ENCODE measurements around the gene OR8J1. TPM values are rescaled to one million over a fixed set of nuclear protein-coding genes. Genes with fewer than 3 reads are reported as not detected.
"Not testable (repeated sequence)": the region's sequence is repeated elsewhere in the genome, so short reads cannot be mapped to it uniquely, and the experiment has no call there.

The OR8J1 gene
- not detected for total RNA-seq

DNA sequence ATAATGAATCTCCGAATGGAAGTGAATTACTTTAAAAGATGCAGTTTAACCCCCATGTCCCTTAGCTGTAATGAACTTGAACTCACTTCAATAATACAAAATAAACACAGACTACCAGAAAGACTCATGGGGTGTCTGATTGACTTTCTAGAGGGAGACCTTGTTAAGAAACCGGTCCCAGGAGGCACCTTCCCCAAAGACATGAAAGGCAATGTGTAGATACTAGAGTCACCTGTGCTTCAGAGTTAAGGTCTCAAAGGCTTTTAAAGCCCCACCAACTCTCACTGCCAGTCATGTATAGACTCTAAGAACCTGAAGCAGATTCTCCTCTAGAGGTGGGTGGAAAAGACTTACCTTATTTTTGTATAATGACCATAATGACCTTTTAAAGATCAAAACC lies at the start of gene OR8J1:
OR8J1 (plus strand) TSS at position 301 of the 400 bp plus-strand sequence. CDS start 5,956 bp downstream, outside the sequence.
- no peak within 1 kb of the TSS for H3K4me3 ChIP-seq (ENCODE audit: low read length)
- no peaks in the 10 kb centered on the region for H3K9me3 ChIP-seq (ENCODE audit: low read depth, low read length)
- no peaks in the 10 kb centered on the region for H3K27me3 ChIP-seq (ENCODE audit: insufficient read depth, low read length)
- no peaks in the 10 kb centered on the region for H3K4me1 ChIP-seq (ENCODE audit: insufficient read depth, low read length)

- Histone ChIP-seq H3K9me3 (ENCODE audit: low read depth, low read length) (peaks cover 20% of the 10 kb centered on the region), H3K27me3 (ENCODE audit: insufficient read depth, low read length) (no peaks in the 10 kb centered on the region), H3K4me1 (ENCODE audit: insufficient read depth, low read length) (no peaks in the 10 kb centered on the region), H3K4me3 (ENCODE audit: low read length) (no peak overlapping the region)
Observed at GRCh38 chr11:56307836-56308235, 46.3 kb upstream of the OR8J1 start.

GRCh38 chr11:56314844-56315243 lies 39.2 kb upstream of the OR8J1 start, which contains the start of gene OR8K3:
OR8K3 (plus strand) TSS chr11:56315144; CDS start chr11:56318307, 3,163 bp downstream.
- no peaks in the 10 kb centered on the region for H3K27me3 ChIP-seq (ENCODE audit: insufficient read depth, low read length)
- no peaks in the 10 kb centered on the region for H3K4me1 ChIP-seq (ENCODE audit: insufficient read depth, low read length)
- no peak within 1 kb of the TSS for H3K4me3 ChIP-seq (ENCODE audit: low read length)
- H3K9me3 ChIP-seq (ENCODE audit: low read depth, low read length), result peaks cover 6% of the 10 kb centered on the region

- no peaks in the 10 kb centered on the region for H3K27me3 ChIP-seq (ENCODE audit: insufficient read depth, low read length)
- H3K9me3 ChIP-seq (ENCODE audit: low read depth, low read length), result no peaks in the 10 kb centered on the region
- H3K4me1 ChIP-seq (ENCODE audit: insufficient read depth, low read length), result no peaks in the 10 kb centered on the region
- H3K4me3 ChIP-seq (ENCODE audit: low read length), result no peak overlapping the region
Observed at GRCh38 chr11:56331861-56332491, 22.1 kb upstream of the OR8J1 start.

- H3K4me3 ChIP-seq (ENCODE audit: low read length), result no peak overlapping the region
- H3K9me3 ChIP-seq (ENCODE audit: low read depth, low read length), result no peaks in the 10 kb centered on the region
- no peaks in the 10 kb centered on the region for H3K4me1 ChIP-seq (ENCODE audit: insufficient read depth, low read length)
- no peaks in the 10 kb centered on the region for H3K27me3 ChIP-seq (ENCODE audit: insufficient read depth, low read length)
Observed at GRCh38 chr11:56333156-56333555, 20.9 kb upstream of the OR8J1 start.

GRCh38 chr11:56340289-56340688 lies 13.8 kb upstream of the OR8J1 start:
- Histone ChIP-seq H3K27me3 (ENCODE audit: insufficient read depth, low read length) (no peaks in the 10 kb centered on the region), H3K9me3 (ENCODE audit: low read depth, low read length) (peaks cover 32% of the 10 kb centered on the region), H3K4me1 (ENCODE audit: insufficient read depth, low read length) (no peaks in the 10 kb centered on the region), H3K4me3 (ENCODE audit: low read length) (no peak overlapping the region)

- peaks cover 14% of the 10 kb centered on the region for H3K9me3 ChIP-seq (ENCODE audit: low read depth, low read length)
- H3K4me3 ChIP-seq (ENCODE audit: low read length), result no peak within 1 kb of the TSS
- H3K27me3 ChIP-seq (ENCODE audit: insufficient read depth, low read length), result no peaks in the 10 kb centered on the region
- no peaks in the 10 kb centered on the region for H3K4me1 ChIP-seq (ENCODE audit: insufficient read depth, low read length)
Observed at GRCh38 chr11:56345739-56346138, 8.4 kb upstream of the OR8J1 start, which contains the start of gene OR8K1. OR8K1 (plus strand) TSS chr11:56346039; CDS start chr11:56346039, 0 bp downstream.

DNA sequence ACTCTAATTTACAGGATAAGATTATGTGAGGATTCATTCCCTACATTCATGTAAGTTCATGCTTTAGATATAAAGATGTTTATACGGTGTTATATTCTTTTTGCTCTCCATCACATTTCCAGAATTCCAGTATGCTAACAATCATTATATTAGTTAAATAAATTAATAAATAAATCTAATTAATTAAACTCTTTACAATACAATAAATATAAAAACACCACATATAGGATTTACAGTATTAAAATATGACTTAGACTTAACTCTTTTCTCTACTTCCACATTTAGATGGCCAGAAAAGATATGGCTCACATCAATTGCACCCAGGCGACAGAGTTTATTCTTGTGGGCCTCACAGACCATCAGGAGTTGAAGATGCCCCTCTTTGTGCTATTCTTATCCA lies 21.2 kb downstream of the OR8J1 start, which contains the start of gene OR8U1:
OR8U1 (plus strand) TSS at position 301 of the 400 bp plus-strand sequence; CDS start at position 301, 0 bp downstream.
- Histone ChIP-seq H3K9me3 (ENCODE audit: low read depth, low read length) (no peaks in the 10 kb centered on the region), H3K27me3 (ENCODE audit: insufficient read depth, low read length) (no peaks in the 10 kb centered on the region), H3K4me1 (ENCODE audit: insufficient read depth, low read length) (no peaks in the 10 kb centered on the region), H3K4me3 (ENCODE audit: low read length) (no peak within 1 kb of the TSS)

DNA sequence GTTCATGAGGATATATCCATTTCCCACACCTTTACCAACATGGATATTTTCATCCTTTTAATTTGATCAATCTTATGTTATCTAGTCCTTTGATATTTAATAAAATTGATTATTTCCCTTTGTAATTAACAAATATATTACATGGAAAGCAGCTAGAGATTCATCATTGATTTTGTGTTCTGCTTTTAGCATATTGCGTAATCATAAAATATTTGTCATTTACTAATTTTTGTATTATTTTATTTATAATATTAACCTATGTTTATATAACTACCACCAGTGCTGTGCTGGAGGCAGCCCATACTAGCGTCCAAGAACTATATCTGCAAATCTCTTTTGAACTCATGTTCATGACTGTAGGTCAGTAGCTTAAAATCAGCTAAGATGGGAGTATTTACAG lies 26.0 kb downstream of the OR8J1 start:
- H3K9me3 ChIP-seq (ENCODE audit: low read depth, low read length), result no peaks in the 10 kb centered on the region
- no peak overlapping the region for H3K4me3 ChIP-seq (ENCODE audit: low read length)
- H3K27me3 ChIP-seq (ENCODE audit: insufficient read depth, low read length), result no peaks in the 10 kb centered on the region
- no peaks in the 10 kb centered on the region for H3K4me1 ChIP-seq (ENCODE audit: insufficient read depth, low read length)

- Histone ChIP-seq H3K4me3 (ENCODE audit: low read length) (no peak overlapping the region), H3K4me1 (ENCODE audit: insufficient read depth, low read length) (no peaks in the 10 kb centered on the region), H3K9me3 (ENCODE audit: low read depth, low read length) (no peaks in the 10 kb centered on the region), H3K27me3 (ENCODE audit: insufficient read depth, low read length) (no peaks in the 10 kb centered on the region)
Observed at GRCh38 chr11:56394381-56394780, 40.3 kb downstream of the OR8J1 start.

DNA sequence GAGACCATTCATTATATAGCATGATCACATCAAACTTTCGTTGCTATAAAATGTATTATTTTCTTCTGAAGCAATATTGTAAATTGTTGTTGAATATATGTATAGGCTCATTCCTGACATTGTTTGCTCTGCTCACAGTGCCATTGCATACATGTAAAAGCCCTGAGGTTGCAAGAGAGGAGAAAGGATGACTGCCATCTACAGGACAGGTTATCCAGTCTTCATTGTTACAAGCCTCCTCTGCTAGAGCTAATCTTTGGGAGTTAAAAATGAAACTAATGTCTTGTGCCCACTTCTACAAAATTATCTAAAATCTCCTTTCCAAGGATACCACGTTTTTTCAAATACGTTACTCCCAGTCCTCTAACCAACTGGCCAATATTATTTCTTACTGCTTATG lies 42.0 kb downstream of the OR8J1 start:
- H3K4me3 ChIP-seq (ENCODE audit: low read length), result no peak overlapping the region
- H3K27me3 ChIP-seq (ENCODE audit: insufficient read depth, low read length), result no peaks in the 10 kb centered on the region
- H3K9me3 ChIP-seq (ENCODE audit: low read depth, low read length), result no peaks in the 10 kb centered on the region
- no peaks in the 10 kb centered on the region for H3K4me1 ChIP-seq (ENCODE audit: insufficient read depth, low read length)

DNA sequence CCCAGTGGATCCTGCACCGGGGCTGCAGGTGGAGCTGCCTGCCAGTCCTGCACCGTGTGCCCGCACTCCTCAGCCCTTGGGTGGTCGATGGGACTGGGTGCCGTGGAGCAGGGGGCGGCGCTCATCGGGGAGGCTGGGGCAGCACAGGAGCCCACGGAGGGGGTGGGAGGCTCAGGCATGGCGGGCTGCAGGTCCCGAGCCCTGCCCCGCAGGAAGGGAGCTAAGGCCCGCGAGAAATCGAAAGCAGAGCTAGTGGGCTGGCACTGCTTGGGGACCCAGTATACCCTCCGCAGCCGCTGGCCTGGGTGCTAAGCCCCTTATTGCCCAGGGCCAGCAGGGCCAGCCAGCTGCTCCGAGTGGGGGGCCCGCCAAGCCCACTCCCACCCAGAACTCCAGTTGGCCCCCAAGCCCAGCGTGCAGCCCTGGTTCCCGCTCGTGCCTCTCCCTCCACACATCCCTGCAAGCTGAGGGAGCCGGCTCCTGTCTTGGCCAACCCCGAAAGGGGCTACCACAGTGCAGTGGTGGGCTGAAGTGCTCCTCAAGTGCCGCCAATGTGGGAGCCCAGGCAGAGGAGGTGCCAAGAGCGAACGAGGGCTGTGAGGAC lies 47.9 kb downstream of the OR8J1 start:
- not testable (repeated sequence) for H3K4me1 ChIP-seq (ENCODE audit: insufficient read depth, low read length); H3K27me3 ChIP-seq (ENCODE audit: insufficient read depth, low read length); H3K4me3 ChIP-seq (ENCODE audit: low read length)
- peaks cover 10% of the 10 kb centered on the region for H3K9me3 ChIP-seq (ENCODE audit: low read depth, low read length)

DNA sequence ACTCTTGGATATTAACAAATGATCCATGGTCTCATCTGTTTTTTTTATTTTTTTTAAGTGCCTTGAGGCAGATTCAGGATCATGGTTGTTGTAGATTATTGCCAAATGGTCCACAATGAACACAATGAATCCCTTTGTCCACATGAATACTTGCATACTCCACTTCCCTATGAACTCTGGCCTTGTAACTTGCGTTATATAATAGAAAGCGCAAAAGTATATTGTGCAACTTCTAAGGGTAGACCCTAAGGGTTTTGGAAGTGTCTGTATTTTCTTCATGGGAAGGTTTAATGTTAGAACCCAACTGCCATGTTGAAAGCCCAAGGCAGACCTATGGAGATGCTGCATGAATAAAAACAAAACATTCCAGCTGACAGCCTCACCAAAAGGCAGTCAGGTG lies 50.3 kb downstream of the OR8J1 start:
- Histone ChIP-seq H3K27me3 (ENCODE audit: insufficient read depth, low read length) (no peaks in the 10 kb centered on the region), H3K4me3 (ENCODE audit: low read length) (no peak overlapping the region), H3K9me3 (ENCODE audit: low read depth, low read length) (peaks cover 10% of the 10 kb centered on the region), H3K4me1 (ENCODE audit: insufficient read depth, low read length) (no peaks in the 10 kb centered on the region)

DNA sequence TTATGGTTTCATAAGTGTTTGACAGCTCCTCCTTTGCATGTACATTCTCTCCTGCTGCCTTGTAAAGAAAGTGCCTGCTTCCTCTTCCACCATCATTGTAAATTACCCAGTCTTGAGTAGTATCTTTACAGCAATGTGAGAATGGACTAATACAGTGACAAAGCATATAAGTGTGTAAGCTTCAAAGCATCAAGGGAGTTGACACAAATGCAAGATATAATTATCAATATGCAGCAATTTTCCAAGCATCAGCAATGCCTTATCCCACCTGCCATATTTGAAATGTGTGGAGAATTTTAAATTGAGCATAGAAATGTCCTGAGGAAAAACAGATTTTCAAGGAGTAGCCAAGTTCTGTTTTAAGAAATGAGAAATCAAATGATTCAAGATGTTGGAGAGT lies 56.7 kb downstream of the OR8J1 start:
- H3K4me3 ChIP-seq (ENCODE audit: low read length), result no peak overlapping the region
- H3K4me1 ChIP-seq (ENCODE audit: insufficient read depth, low read length), result no peaks in the 10 kb centered on the region
- H3K27me3 ChIP-seq (ENCODE audit: insufficient read depth, low read length), result no peaks in the 10 kb centered on the region
- H3K9me3 ChIP-seq (ENCODE audit: low read depth, low read length), result peaks cover 5% of the 10 kb centered on the region

All from mononuclear cell (primary cell).